Measurements from ENCODE around the gene ODAD3. TPM values are rescaled to one million over a fixed set of nuclear protein-coding genes. Genes with fewer than 3 reads are reported as not detected.
"Not testable (repeated sequence)": the region's sequence is repeated elsewhere in the genome, so short reads cannot be mapped to it uniquely, and the experiment has no call there.

ODAD3 gene
- total RNA-seq, 1 donor from 2014 or later, result 0.75 TPM

DNA sequence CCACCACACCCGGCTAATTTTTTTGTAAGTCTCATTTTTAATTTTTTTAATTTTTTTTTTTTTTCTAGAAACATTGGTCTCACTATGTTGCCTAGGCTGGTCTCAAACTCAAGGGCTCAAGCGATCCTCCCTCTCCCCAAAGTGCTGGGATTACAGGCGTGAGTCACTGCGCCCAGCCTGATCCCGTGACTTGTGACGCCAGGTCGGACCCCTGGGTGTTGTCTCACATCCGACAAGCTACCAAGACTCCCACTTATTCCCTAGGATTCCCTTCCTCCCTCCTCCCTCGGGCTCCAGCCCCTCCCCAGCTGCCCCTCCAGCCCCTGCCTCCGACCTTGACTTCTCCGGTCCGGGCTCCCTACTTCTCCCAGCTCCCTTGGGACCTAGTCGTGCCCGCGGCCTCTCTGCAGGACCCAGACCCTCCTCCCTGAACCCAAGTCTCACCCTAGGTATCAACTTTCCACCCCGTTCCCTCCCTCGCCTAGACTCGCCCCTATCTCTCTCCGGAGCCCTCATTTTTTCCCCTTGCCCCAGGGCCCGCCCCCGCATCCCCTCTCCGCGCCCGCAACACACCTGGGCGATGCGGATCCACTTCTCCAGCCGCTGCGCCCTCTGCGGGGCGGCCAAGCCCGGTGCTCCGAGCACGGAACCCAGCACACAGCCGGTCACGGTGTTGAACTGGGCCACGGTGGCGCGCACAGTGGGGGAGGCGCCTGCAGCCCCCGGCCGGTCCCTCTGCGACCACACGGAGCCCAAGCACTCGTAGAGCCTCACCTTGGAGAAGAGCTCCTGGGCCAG lies 28.9 kb downstream of the ODAD3 start:
- DNase-seq (ENCODE audit: low read depth), result no peak

DNA sequence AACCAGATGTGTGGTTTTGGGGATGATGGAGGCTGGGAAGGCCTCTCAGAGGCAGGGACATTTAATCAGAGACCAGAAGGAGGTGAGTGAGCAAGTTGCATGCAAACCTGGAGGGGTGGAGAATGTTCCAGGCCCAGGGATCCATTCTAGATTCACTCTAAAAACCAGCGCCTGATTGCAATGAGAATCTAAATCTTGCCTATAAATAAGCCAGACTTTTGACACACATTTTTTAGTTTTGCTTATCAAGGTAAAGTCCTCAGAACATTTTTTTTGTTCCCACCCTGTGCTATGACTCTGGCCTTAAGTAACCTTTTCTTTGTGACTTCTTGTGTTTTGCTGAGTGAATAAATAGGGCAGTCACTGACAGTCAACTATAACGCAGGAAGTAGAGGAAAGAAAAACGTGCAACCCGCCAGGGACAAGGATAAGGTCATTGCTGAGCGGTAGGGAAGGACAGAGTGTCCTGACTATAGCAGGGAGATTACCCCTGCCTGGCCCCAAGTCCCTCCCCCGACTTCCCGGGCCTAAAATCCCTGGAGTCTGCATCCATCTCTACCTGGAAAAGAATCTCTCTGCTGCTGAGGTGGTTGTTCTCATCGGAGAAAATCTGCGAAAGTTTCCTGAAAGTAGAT lies 30.2 kb downstream of the ODAD3 start:
- DNase-seq (ENCODE audit: low read depth), result no peak

DNA sequence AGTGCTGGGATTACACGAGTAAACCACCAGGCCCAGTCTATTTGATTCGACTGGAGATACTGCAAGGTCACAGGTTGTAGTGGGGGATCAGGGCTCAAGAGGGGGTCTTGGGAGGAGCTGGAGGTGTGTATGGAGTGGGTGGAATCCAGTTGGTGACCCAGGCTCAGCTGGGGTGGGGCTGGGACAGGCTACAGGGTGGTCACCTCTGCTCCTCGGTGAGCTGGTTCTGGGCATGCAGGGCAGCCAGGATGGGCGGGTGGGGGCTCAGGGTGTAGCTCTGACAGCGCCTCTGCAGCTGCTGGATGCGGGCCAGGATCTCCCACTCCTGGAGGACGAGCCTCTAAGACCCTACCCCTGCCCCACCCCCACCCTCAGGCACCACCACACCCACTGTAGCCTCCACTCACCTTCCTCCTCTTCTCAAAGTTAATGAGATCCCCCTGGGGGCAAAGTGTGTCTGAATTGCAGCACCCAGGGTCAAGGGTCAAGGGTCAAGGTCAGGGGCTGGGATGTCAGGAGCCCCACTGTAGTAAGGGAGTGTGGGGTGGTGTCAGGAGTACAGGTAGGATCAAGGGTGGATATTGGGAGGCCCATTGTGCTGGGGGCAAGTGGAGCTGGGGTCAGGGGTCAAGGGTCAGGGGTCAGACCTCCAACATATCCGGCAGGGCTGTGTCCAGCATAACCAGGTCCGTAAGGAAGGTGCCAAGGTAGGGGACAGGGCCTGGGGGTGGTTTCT lies 32.9 kb downstream of the ODAD3 start:
- no peak for DNase-seq (ENCODE audit: low read depth)

DNA sequence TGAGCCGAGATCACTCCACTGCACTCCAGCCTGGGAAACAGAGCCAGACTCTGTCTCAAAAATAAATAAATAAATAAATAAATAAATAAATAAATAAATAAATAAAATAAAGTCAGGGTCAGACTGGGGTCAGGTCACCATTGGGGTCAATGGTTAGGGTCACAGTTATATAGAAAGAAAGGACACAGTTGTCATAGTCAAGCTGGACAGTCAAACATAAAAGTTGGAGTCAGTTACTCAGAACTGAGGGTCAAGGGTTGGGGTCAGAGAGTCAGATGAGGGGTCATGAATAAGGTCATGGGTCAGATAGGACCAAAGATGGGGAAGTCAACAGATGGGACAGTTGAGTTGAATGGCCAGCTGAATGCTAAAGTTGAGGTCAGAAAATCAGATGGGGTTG lies 34.1 kb downstream of the ODAD3 start:
- DNase-seq (ENCODE audit: low read depth), result no peak

DNA sequence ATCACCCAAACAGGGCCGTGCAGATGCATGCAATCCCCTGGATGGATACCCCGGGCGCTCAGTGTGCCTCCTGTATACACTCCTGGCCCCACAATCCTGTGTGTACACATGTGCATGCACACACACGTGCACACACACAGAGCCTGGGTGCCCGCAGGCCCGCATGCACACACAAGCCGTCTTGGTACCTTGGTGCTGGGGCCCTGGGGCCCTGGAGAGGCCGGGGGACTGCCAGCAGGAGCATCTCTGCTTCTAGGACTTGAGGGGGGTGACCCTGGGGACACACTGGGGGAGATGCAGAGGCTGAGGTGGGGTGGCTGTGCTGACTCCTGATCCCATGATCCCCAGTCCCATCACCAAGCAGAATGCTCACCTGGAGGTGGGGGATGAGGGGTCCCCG lies 35.3 kb downstream of the ODAD3 start:
- DNase-seq (ENCODE audit: low read depth), result no peak

DNA sequence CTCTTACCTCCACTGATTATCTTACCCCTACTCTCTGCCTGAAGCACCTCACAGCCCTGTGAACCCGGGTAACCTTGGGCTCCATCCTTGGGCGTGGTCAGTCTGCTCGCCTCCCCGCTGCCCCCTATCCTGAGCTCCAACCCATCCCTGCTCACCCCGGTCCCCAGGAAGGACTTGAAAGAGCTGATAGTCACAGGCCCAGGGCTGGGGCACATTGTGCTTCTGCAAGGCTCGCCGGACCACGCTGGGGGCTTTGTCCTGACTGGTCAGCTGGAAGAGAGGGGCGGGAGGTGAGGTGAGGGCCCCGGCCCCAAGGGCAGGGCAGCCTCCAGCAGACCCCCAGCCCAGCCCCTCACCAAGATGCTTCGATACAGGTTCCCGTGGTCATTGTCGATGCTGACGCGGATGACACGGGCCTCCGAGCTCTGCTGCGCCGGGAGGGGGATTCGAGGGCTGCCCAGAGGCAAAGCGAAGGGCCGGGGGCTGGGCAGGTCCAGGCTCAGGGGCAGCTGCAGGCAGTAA lies 37.8 kb downstream of the ODAD3 start:
- no peak for DNase-seq (ENCODE audit: low read depth)

DNA sequence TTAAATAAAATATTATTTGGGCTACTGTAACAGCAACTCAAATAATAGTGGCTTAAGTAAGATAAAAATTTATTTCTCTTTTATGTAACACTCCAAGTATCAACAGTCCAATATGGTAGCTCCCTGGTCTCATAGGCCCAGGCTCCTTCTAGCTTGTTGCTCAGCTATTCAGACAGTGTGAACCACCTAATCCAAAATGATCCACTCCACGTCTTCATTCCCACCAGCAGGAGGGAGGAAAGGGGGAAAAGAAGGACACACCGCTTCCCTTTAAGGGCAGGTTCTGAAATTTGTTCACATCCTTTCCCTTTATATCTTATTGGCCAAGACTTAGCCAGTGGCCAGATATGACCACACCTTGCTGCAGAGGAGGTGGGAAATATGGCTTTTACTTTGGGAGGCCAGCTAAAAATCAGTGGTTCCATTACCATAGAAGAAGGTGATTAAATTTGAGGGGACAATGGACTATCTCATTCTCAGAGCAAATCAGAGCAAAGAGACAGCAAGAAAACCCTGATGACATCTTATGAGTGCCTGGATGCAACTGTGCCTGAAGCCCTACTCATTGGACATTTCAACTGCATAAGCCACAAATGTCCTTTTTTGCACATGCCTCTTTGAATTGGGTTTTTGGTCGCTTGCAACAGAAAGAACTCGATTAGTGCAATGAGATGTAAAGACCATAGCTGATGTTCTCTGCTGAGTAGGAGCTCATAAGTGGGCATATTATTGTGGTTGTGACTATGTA lies 43.8 kb downstream of the ODAD3 start:
- DNase-seq (ENCODE audit: low read depth), result no peak

DNA sequence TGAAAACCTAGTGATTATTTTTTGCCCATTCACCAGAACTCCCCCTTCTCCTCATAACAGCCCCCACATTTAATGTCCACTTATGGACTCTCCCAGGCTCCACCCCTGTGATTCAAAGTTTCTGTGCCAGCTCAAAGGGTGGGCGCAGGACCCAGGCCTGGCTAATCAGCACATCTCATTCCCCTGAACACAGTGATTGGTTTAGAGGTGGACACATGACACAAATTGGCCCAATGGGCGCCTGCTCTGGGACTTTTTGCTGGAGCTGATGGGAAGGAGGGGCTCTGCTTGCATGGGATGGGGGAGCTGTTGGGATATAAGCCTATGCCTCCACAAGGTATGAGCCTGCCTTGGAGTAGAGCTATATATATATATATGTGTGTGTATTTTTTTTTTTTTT lies 44.6 kb downstream of the ODAD3 start:
- DNase-seq (ENCODE audit: low read depth), result no peak

DNA sequence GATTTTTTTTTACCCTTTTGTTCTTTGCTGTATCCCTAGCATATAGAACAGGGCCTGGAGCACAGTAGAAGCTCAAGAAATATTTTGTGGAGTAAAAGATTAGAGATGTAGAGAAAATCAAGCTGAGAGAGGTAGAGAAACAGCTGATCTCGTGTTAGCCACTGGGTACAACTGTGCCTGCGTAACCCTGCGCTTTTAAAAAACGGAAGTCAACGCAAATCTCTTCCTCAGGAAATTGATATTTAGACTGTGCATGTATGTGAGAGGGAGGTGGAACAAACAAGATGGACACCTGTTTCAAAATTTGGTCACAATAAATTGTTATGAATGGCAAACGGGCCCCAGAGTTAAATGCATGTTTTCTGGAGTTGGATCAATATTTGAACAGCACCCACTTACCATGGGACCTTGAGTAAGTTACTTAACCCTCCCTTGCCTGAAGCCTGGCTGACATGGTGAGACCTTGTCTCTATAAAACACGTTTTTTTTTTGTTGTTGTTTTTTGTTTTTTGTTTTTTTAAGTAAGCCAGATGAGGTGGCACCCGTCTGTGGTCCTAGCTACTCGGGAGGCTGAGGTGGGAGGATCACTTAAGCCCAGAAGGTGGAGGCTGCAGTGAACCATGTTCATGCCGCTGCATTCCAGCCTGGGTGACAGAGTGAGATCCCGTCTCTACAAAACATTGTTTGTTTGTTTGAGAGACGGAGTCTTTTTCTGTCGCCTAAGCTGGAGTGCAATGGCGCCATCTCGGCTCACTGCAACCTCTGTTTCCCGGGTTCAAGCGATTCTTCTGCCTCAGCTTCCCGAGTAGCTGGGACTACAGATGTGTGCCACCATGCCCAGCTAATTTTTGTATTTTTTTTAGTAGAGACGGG lies 47.5 kb downstream of the ODAD3 start:
- no peak for DNase-seq (ENCODE audit: low read depth)

DNA sequence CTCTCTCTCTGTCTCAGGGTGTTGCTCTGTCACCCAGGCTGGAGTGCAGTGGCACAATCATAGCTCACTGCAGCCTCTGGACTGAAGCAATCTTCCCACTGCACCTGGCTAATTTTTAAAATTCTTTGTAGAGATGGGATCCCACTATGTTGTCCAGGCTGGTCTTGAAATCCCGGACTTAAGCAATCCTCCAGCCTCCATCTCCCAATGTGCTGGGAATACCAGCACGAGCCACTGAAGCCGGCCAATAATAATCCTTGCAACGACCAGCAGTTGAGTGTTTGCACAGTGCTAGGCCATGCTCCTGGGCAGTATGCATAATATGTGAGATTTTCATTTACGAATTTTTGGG lies 50.2 kb downstream of the ODAD3 start:
- no peak for DNase-seq (ENCODE audit: low read depth)

DNA sequence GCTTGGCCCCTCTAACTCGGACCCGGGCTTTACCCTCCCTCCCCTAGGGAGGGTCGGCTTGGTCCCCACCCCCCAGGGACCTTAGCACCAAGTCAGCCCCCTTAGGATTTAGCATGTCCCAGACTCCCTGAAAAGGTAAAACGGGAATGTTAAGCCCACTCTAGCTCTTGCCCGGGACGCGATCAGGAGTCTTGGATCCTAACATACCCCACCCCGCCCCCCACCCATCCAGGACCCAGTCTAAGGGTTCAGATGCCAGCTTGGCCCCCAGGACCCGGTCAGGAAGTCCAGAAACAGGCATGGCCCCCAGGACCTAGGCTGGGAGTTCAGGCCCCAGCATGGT lies 51.2 kb downstream of the ODAD3 start:
- DNase-seq (ENCODE audit: low read depth), result no peak

DNA sequence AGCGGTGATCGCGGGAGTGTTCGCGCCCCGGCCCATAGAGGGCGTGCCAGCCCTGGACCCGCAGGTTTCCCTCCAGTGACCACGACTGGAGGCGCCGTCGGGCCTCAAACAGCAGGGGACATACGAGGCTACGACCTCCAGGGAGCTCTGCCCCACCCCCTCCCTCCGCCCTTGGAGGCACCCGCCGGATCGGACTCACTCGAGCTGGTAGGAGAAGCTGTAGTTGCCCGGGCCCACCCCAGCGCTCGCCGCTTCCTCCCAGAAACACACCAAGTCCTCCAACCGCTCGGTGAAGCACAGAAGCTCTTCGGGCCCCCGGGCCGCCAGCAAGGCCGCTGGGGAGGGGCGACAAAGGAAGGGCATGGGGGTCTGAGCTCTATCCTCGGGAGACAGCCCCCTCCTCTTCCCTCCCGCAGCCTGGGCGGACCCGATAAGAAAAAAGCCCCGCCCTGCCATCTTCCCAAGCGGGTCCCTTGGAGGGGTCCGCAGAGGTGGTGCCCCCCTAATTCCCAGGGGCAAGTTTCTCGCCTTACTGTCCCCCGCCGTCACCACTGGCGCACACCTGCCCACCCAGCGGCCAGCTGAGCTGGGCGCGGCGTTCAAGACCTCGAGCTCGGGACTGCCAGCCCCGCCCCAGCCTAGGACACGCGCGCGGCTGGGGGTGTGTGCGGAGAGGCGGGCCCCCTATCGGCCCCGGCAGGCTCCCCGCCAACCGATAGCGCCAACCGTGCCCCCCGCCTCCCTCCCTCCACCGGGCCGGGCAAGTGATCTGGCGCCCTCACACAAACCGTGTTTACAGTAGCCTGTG lies 51.8 kb downstream of the ODAD3 start:
- no peak for DNase-seq (ENCODE audit: low read depth)

DNA sequence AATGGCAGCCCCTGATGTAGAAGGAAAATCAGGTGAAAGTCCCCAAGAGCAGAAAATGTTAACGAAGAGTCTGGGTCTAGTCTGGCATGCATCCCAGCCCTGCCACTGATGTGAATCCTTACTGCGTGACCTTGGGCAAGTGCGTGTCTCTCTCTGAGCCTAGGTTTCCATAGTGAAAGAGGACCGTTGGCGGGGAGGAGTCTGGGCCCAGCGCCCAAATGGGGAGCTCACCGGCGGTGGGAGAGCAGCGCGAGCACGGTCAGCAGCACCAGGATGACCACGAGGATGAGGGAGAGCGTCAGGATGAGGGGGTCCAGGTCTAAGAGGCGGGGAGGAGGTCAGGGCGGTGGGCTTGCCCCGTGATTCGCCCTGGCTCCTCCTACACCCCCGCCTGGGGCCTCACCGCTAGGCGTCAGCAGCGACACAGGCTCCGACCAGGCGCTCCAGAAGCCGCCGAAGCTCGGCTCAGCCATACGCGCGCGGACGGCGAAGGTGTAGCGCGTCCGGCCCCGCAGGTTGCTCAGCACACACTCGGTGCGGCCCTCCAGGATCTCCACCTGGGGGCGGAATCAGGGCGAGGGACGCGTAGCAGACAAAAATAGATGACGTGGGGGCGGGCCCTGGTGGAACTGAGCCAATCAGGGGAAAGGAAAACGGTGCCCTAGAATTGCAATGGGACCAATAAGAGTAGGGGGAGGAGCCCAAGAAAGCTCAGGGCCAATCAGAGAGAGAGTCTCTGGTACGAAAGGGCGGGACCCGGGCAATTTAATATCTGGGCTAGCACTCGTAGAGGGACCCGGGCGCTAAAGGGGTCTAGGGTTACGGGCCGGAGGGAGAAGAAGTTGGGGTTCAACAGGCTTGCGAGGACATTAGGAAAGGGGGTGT lies 54.0 kb downstream of the ODAD3 start:
- DNase-seq (ENCODE audit: low read depth), result peak; percentile 91

DNA sequence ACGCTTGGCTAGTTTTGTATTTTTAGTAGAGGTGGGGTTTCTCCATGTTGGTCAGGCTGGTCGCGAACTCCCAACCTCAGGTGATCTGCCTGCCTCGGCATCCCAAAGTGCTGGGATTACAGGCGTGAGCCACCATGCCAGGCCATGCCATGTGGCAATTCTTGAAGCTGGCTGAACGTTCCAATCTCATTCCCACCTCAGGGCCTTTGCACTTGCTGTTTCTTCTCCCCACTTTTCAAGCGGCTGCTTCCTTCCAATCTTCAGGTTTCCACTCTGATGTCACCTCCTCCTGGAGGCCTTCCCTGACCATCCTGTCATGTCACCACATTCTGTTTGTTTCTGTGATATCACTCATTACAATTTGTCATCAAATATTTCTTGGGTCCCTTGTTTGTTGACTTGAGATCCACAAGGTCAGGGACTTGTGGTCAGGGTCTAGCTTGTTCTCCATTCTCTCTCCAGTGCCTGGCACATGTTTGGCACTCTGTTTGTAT lies 55.0 kb downstream of the ODAD3 start:
- no peak for DNase-seq (ENCODE audit: low read depth)

DNA sequence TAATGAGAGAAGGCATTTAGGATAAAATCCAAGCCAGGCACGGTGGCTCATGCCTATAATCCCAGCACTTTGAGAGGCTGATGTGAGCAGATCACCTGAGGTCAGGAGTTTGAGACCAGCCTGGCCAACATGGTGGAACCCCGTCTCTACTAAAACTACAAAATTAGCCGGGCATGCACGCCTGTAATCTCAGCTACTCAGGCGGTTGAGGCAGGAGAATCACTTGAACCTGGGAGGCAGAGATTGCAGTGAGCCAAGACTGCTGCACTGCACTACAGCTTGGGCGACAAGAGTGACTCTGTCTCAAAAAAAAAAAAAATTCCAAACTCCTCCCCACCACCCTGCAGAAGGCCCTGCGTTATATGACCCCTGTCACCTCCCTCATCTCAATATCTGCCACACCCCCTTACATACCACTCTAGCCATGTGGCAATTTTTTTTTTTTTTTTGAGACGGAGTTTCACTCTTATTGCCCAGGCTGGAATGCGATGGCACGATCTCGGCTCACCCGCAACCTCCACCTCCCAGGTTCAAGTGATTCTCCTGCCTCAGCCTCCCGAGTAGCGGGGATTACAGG lies 55.6 kb downstream of the ODAD3 start:
- DNase-seq (ENCODE audit: low read depth), result not testable (repeated sequence)

DNA sequence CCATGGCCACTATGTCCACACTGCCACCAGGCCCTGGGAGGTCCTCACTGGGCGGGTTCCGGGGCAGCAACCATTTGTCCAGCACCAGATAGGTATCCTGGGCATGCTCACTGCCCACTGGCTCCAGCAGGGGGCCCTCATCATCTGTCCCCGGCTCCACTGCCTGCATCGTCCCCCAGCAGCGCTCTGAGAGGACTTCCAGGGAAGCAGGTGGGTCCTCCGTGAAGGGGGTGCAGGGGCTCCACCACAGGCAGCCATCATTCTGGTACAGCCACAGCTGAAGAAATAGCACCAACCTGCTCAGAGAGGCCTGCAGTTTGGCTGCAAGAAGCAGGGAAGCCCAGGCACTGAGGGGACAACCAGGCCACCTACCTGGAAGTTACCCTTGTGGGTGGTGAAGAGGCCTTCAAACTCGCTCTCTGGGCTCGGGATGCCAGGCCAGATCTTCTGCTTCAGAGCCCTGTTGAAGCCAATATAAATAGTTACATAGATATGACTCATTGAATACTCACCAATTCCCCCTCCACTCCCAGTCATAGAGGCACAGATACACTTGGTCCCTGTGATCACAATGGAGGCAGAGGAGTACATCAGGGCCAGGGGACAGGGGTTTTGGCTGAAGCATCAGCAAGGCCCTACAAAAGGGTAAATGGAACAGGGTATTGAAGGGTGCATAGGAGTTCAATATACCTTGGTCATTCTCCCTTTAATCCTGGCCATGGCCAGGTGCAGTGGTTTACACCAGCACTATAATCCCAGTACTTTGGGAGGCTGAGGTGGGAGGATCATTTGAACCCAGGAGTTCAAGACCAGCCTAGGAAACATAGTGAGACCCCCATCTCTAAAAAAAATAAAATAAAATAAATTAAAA lies 56.4 kb downstream of the ODAD3 start:
- DNase-seq (ENCODE audit: low read depth), result peak; percentile 78

DNA sequence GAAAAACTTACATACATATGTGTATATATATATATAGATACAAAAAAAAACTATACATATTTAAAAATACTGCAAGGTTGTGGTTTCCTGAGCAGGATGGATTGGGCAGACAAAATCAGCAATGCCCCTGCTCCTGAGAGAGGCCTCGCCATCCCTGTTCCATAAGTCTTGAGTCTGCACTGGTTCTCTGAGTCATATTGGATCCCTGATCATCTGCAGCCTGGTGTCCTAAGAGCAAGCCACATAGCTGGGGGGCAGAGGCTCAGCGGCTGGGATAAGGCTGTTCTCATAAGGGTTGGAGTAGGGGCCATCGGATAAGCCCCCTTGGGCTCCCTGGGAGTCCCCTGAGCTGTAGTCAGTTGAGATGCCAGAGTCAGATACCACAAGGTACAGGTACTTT lies 57.2 kb downstream of the ODAD3 start:
- no peak for DNase-seq (ENCODE audit: low read depth)

DNA sequence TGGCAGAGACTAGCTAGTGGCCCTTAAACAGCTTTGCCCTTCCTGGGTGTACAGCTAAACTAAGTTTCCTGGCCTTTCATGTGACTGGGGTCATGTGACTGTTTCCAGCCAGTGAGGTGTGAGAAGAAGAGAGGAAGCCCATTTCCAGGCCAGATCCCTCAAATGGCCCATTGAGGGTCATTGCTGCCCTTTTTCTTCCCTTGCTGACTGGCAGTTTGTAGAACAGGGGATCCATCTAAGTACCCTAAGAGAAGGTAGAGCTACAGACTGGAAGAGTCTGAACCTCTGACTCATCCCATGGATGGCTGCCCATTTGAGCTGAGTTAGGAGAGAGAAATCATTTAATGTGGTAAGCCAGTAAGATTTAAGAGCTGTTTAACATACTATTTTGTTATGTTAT lies 57.7 kb downstream of the ODAD3 start:
- DNase-seq (ENCODE audit: low read depth), result peak; percentile 88

Measured in renal cortical epithelial cell (primary cell).